ENCODE data around the gene CPVL. TPM values are rescaled to one million over a fixed set of nuclear protein-coding genes. Genes with fewer than 3 reads are reported as not detected.

CPVL gene
- polyA plus RNA-seq, 2 of the 4 experiments (the other 2 are of a cell fraction): 0.05 TPM; not detected in 1

DNA sequence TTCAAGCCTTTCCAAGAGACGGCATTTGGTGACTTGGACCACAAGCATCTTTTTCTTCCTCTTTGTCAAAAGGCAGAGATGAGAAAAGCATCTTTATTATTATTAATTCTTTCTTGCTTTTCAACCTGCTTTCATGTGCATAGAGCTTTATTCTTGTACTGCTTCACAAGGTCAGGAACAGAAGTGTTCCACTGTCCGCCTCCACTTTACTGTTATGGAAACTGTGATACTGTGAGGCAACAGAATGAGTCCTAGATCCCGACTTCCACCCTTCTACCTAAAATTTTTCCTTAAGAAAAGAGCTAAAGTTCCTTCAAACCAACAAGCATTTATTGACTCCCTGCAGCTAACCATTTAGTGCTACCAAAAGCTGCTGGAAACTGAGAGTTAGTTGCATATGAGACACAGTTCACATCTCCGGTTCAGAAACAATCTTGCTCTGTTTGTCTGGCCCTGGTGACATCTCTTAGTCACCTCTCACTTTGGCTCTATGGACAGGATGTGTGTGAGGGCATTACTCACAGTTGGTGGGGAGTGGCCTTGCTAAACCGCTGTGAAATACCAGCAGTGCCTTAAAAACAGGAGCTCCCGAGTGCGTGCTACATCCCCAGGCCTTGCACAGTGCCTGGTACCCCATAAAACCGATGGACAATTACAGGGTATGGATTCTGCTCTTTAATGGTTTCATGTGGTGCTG, 111.1 kb downstream of the CPVL start:
- Histone ChIP-seq H3K9me3 (no peaks in the 10 kb centered on the region), H3K4me1 (no peaks in the 10 kb centered on the region), H3K4me2 (no peak overlapping the region), H3K27ac (no peak overlapping the region), H3K4me3 (no peak overlapping the region)
- WGBS (ENCODE audit: missing lambda C conversion rate): 24% methylated on average over 8 of the region's 8 CpGs
- TF ChIP-seq BHLHE40 (IDR thresholded peaks at IDR 0.05; ENCODE audit: low read depth, low read length) (no peak), CBX2 (IDR thresholded peaks at IDR 0.05; ENCODE audit: borderline replicate concordance, low read depth) (no peak), RNF2 (IDR thresholded peaks at IDR 0.05; ENCODE audit: borderline replicate concordance, low read depth) (no peak), HOXB5 (CRISPR knock-in tag; IDR thresholded peaks at IDR 0.05) (no peak), CBX8 (IDR thresholded peaks at IDR 0.05) (no peak), HOXB13 (CRISPR knock-in tag; IDR thresholded peaks at IDR 0.05; ENCODE audit: low read depth) (no peak), KDM5A (IDR thresholded peaks at IDR 0.05) (no peak), POLR2A (IDR thresholded peaks at IDR 0.05; ENCODE audit: low read length) (no peak), FOSB (CRISPR knock-in tag; IDR thresholded peaks at IDR 0.05) (no peak), RFX5 (IDR thresholded peaks at IDR 0.05) (no peak), PHF8 (IDR thresholded peaks at IDR 0.05; ENCODE audit: borderline replicate concordance, low read depth) (no peak)
- TF ChIP-seq, protein P1, sequence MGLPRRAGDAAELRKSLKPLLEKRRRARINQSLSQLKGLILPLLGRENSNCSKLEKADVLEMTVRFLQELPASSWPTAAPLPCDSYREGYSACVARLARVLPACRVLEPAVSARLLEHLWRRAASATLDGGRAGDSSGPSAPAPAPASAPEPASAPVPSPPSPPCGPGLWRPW (IDR thresholded peaks at IDR 0.05): no peak
- TF ChIP-seq, protein P2, sequence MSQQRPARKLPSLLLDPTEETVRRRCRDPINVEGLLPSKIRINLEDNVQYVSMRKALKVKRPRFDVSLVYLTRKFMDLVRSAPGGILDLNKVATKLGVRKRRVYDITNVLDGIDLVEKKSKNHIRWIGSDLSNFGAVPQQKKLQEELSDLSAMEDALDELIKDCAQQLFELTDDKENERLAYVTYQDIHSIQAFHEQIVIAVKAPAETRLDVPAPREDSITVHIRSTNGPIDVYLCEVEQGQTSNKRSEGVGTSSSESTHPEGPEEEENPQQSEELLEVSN (IDR thresholded peaks at IDR 0.05; ENCODE audit: borderline replicate concordance, low read depth): no peak
- CTCF ChIA-PET: interaction anchor here (0.6 to 1.0 kb wide), 2 partner anchors 22 to 72 kb away, joined by 3 read pairs; no protein-coding TSS in a partner anchor
- DNase-seq (ENCODE audit: low read depth in 1 of 2, low spot score in 1 of 2) (peak; percentile 19 to 28), ATAC-seq (peak; percentile 43 to 87; a peak in 5 of 6 replicates), FAIRE-seq (no peak)
- POLR2A ChIA-PET: no interaction called here

DNA sequence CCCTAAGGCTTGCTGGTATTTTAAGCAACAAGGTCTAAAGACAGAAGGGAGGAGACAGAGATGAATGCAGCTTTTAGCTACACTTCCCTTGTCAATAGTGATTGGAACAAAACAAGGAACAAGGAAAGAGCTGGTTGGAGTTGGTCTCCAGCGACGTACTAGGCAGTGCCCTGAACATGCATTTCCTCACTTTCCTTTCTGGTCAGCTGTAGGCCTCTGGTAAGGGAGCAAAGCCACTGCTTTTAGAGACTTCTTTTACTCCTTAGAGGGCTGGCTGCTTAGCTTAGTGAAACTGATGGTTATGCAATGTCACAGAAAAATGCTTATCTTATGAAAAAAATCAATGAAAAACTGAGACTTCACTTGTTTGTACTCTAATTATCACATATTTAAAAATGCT, 112.8 kb downstream of the CPVL start:
- CTCF ChIA-PET: interaction anchor here (1.0 kb wide), 1 partner anchor 111 kb away, joined by 3 read pairs; no protein-coding TSS in a partner anchor
- Histone ChIP-seq H3K4me3 (no peak overlapping the region), H3K4me2 (no peak overlapping the region), H3K4me1 (no peaks in the 10 kb centered on the region), H3K9me3 (no peaks in the 10 kb centered on the region; the same call in 2 of the 3 replicates), H3K27ac (no peak overlapping the region)
- POLR2A ChIA-PET: no interaction called here
- ATAC-seq (no peak), DNase-seq (ENCODE audit: low read depth in 1 of 2, low spot score in 1 of 2) (no peak), FAIRE-seq (no peak)
- TF ChIP-seq, protein P1 (IDR thresholded peaks at IDR 0.05): no peak
- no peak for TF ChIP-seq MAFK (IDR thresholded peaks at IDR 0.05; ENCODE audit: partially characterized antibody)
- TF ChIP-seq, protein P3, sequence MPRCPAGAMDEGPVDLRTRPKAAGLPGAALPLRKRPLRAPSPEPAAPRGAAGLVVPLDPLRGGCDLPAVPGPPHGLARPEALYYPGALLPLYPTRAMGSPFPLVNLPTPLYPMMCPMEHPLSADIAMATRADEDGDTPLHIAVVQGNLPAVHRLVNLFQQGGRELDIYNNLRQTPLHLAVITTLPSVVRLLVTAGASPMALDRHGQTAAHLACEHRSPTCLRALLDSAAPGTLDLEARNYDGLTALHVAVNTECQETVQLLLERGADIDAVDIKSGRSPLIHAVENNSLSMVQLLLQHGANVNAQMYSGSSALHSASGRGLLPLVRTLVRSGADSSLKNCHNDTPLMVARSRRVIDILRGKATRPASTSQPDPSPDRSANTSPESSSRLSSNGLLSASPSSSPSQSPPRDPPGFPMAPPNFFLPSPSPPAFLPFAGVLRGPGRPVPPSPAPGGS (IDR thresholded peaks at IDR 0.05): no peak
- no peak for TF ChIP-seq TP53 (CRISPR knock-in tag; IDR thresholded peaks at IDR 0.05)
- TF ChIP-seq EHMT2 (IDR thresholded peaks at IDR 0.05; ENCODE audit: low read depth): no peak
- TF ChIP-seq JUN (IDR thresholded peaks at IDR 0.05): no peak
- TF ChIP-seq FOSB (CRISPR knock-in tag; IDR thresholded peaks at IDR 0.05): no peak
- TF ChIP-seq, protein P4, sequence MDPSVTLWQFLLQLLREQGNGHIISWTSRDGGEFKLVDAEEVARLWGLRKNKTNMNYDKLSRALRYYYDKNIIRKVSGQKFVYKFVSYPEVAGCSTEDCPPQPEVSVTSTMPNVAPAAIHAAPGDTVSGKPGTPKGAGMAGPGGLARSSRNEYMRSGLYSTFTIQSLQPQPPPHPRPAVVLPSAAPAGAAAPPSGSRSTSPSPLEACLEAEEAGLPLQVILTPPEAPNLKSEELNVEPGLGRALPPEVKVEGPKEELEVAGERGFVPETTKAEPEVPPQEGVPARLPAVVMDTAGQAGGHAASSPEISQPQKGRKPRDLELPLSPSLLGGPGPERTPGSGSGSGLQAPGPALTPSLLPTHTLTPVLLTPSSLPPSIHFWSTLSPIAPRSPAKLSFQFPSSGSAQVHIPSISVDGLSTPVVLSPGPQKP (IDR thresholded peaks at IDR 0.05; ENCODE audit: low read depth, low read length): no peak
- TF ChIP-seq, protein P5, sequence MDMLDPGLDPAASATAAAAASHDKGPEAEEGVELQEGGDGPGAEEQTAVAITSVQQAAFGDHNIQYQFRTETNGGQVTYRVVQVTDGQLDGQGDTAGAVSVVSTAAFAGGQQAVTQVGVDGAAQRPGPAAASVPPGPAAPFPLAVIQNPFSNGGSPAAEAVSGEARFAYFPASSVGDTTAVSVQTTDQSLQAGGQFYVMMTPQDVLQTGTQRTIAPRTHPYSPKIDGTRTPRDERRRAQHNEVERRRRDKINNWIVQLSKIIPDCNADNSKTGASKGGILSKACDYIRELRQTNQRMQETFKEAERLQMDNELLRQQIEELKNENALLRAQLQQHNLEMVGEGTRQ (IDR thresholded peaks at IDR 0.05): no peak
- no peak for TF ChIP-seq RNF2 (IDR thresholded peaks at IDR 0.05; ENCODE audit: borderline replicate concordance, low read depth)
- TF ChIP-seq ZFP36 (IDR thresholded peaks at IDR 0.05; ENCODE audit: borderline replicate concordance, partially characterized antibody): no peak
- TF ChIP-seq, protein P2 (IDR thresholded peaks at IDR 0.05; ENCODE audit: borderline replicate concordance, low read depth): no peak
- no peak for TF ChIP-seq KDM1A (IDR thresholded peaks at IDR 0.05; ENCODE audit: low read depth)
- TF ChIP-seq PHF8 (IDR thresholded peaks at IDR 0.05; ENCODE audit: borderline replicate concordance, low read depth): no peak
- 44% methylated on average over 2 of the region's 2 CpGs for WGBS (ENCODE audit: missing lambda C conversion rate)

Data from A549 (cell line).